HepG2 (cell line): ENCODE measurements around the gene RPS10. TPM values are rescaled to one million over a fixed set of nuclear protein-coding genes. Genes with fewer than 3 reads are reported as not detected.
A peak's percentile ranks its signal among the peaks of the same experiment; 100 is the strongest.

Source experiments
- ARNTL ChIP-seq: sonication (generic); formaldehyde crosslinking; IDR thresholded peaks from 2 replicates; pipeline ENCODE4 v1.4.0; 2020; ENCODE audit warnings: mild to moderate bottlenecking, missing genetic modification reagents
- ATF7 ChIP-seq, 2 experiments: fragments of 450-650 bp in 1 of 2; sonication (generic) in 1 of 2; formaldehyde crosslinking in 1 of 2; IDR thresholded peaks; 2 replicates each; pipeline versions ENCODE4 v1.4.0 to v1.6.1; 2016 to 2020; ENCODE audit warnings: antibody characterized with exemption in 1 of 2, mild to moderate bottlenecking in 1 of 2, missing genetic modification reagents in 1 of 2
- CCAR2 ChIP-seq: fragments of 200-400 bp; formaldehyde crosslinking; optimal IDR thresholded peaks from 2 replicates; pipeline ENCODE3; 2018; ENCODE audit warnings: low read depth, mild to moderate bottlenecking, low read length, moderate library complexity
- HNRNPLL ChIP-seq: fragments of 200-400 bp; formaldehyde crosslinking; IDR thresholded peaks from 2 replicates; pipeline ENCODE4 v1.6.1; 2017; ENCODE audit warnings: mild to moderate bottlenecking, low read depth, low read length; ENCODE audit not compliant: poor library complexity, severe bottlenecking
- HOXA7 ChIP-seq: sonication (generic); formaldehyde crosslinking; IDR thresholded peaks from 2 replicates; pipeline ENCODE4 v1.8.1; 2022; ENCODE audit warnings: mild to moderate bottlenecking, missing genetic modification reagents, moderate library complexity
- MTA3 ChIP-seq: sonication (generic); formaldehyde crosslinking; IDR thresholded peaks from 2 replicates; pipeline ENCODE4 v1.4.0; 2020; ENCODE audit warnings: missing genetic modification reagents
- SAP130 ChIP-seq: IDR thresholded peaks from 2 replicates; pipeline ENCODE4 v1.6.1; 2016; ENCODE audit warnings: low read depth
- SRF ChIP-seq: IDR thresholded peaks from 2 replicates; pipeline ENCODE4 v1.6.1; 2011; ENCODE audit warnings: mild to moderate bottlenecking, low read depth, low read length, moderate library complexity
- TBP ChIP-seq: sonication (generic); formaldehyde crosslinking; IDR thresholded peaks from 2 replicates; pipeline ENCODE4 v1.5.0; 2020; ENCODE audit warnings: missing genetic modification reagents
- ZFYVE20 ChIP-seq: sonication (generic); formaldehyde crosslinking; IDR thresholded peaks from 2 replicates; pipeline ENCODE4 v1.8.0; 2023; ENCODE audit warnings: low read depth, mild to moderate bottlenecking, moderate library complexity, missing genetic modification reagents, borderline replicate concordance
- ZMYM4 ChIP-seq: sonication (generic); formaldehyde crosslinking; IDR thresholded peaks from 2 replicates; pipeline ENCODE4 v1.8.1; 2023; ENCODE audit warnings: mild to moderate bottlenecking, missing genetic modification reagents
- ZNF101 ChIP-seq: sonication (generic); formaldehyde crosslinking; IDR thresholded peaks from 2 replicates; pipeline ENCODE4 v1.4.0; 2020; ENCODE audit warnings: mild to moderate bottlenecking, low read depth, missing genetic modification reagents, borderline replicate concordance
- ZNF570 ChIP-seq: sonication (generic); formaldehyde crosslinking; IDR thresholded peaks from 2 replicates; pipeline ENCODE4 v1.4.0; 2020; ENCODE audit warnings: mild to moderate bottlenecking, missing genetic modification reagents, borderline replicate concordance
- ZNF577 ChIP-seq: sonication (generic); formaldehyde crosslinking; IDR thresholded peaks from 2 replicates; pipeline ENCODE4 v1.4.0; 2020; ENCODE audit warnings: mild to moderate bottlenecking, low read depth, missing genetic modification reagents, borderline replicate concordance
- ZNF605 ChIP-seq: sonication (generic); formaldehyde crosslinking; IDR thresholded peaks from 2 replicates; pipeline ENCODE4 v1.8.0; 2022; ENCODE audit warnings: mild to moderate bottlenecking, missing genetic modification reagents
- ZNF646 ChIP-seq: sonication (generic); formaldehyde crosslinking; IDR thresholded peaks from 2 replicates; pipeline ENCODE4 v1.9.0; 2021; ENCODE audit warnings: mild to moderate bottlenecking, missing genetic modification reagents
- ZNF710 ChIP-seq: sonication (generic); formaldehyde crosslinking; IDR thresholded peaks from 2 replicates; pipeline ENCODE4 v1.5.0; 2020; ENCODE audit warnings: mild to moderate bottlenecking, missing genetic modification reagents, borderline replicate concordance
- ZNF75D ChIP-seq: sonication (generic); formaldehyde crosslinking; IDR thresholded peaks from 2 replicates; pipeline ENCODE4 v1.8.1; 2023; ENCODE audit warnings: missing genetic modification reagents, mild to moderate bottlenecking, borderline replicate concordance
- ZNF784 ChIP-seq: sonication (generic); formaldehyde crosslinking; IDR thresholded peaks from 2 replicates; pipeline ENCODE4 v1.5.1; 2020; ENCODE audit warnings: missing genetic modification reagents, mild to moderate bottlenecking, borderline replicate concordance
- polyA plus RNA-seq, 8 experiments: library from polyadenylated mRNA; depleted of rRNA in 3 of 8; stranded (reverse) in 7 of 8; unstranded in 1 of 8; fragments of >200 nt; fragmentation: Illumina TruSeq in 4 of 8; extraction: Trizol in 4 of 8; gene quantifications; 2 replicates each; pipeline versions ENCODE4 v1.2.1 to v1.2.3, GENCODE V29; 2011 to 2016; ENCODE audit warnings: low read depth in 4 of 8, missing spikeins in 1 of 8, mixed read lengths in 1 of 8; ENCODE audit not compliant: insufficient read depth in 1 of 8
- total RNA-seq, 5 experiments: library from RNA; depleted of rRNA; stranded (reverse); fragments of >200 nt; fragmentation: Illumina TruSeq; extraction: Trizol; gene quantifications; 2 replicates each; pipeline ENCODE4 v1.2.3, GENCODE V29; 2016; ENCODE audit warnings: low read depth in 1 of 5

RPS10 gene
- total and polyA plus RNA-seq, 2 of the 13 experiments (the other 11 are each of a cell fraction or from before 2014, with no cell fraction given) = 2,909 to 4,648 TPM

- TF ChIP-seq ZNF646 (CRISPR knock-in tag) = no peak
- 0 out of 2 replicates have a peak, but pooled peaks have one; percentile 37 for TF ChIP-seq ARNTL (CRISPR knock-in tag)
- no peak for TF ChIP-seq ZFYVE20 (CRISPR knock-in tag)
- TF ChIP-seq TBP = no peak
- peak; percentile 91 for TF ChIP-seq ZNF605
- TF ChIP-seq ZNF101 (CRISPR knock-in tag) = no peak
- no peak for TF ChIP-seq ZNF75D (CRISPR knock-in tag)
- TF ChIP-seq ZNF570 (CRISPR knock-in tag) = no peak
- TF ChIP-seq ZNF784 (CRISPR knock-in tag) = 0 out of 2 replicates have a peak, but pooled peaks have one; percentile 23
- no peak for TF ChIP-seq SRF
- peak; percentile 58; the same call in 1 of the 2 replicates for TF ChIP-seq ZNF710 (CRISPR knock-in tag)
- peak; percentile 90 for TF ChIP-seq HNRNPLL
- no peak for TF ChIP-seq ATF7 (IDR thresholded peaks at IDR 0.05)
- 0 out of 2 replicates have a peak, but pooled peaks have one; percentile 43 for TF ChIP-seq ATF7 (CRISPR knock-in tag; IDR thresholded peaks at IDR 0.05)
- TF ChIP-seq ZMYM4 (CRISPR knock-in tag) = peak; percentile 80
- no peak for TF ChIP-seq HOXA7 (CRISPR knock-in tag)
- TF ChIP-seq MTA3 = no peak
- TF ChIP-seq ZNF577 (CRISPR knock-in tag) = 0 out of 2 replicates have a peak, but pooled peaks have one; percentile 71
- TF ChIP-seq CCAR2 = no peak
- TF ChIP-seq SAP130 (CRISPR knock-in tag) = peak; percentile 87
These were observed at the start of gene RPS10 (continued) for GRCh38 chr6:34425498-34426410.
